Endothelial cell of umbilical vein (primary cell): ENCODE data around the gene BCAS3. TPM values are rescaled to one million over a fixed set of nuclear protein-coding genes. Genes with fewer than 3 reads are reported as not detected.

ENCODE experiments used
- BruUV-seq: library from RNA; stranded (reverse); fragments of 400-500 nt; replicated peaks from 2 replicates; lab custom pipeline; 2021; lab: Mats Ljungman, UMichigan
- CTCF ChIA-PET: fragments of 300-600, 350-600 bp; sonication (Branson Sonifier 250); formaldehyde crosslinking; loops from one replicate; lab custom pipeline; 2021; ENCODE audit warnings: antibody characterized with exemption, inconsistent platforms; lab: Charles Lee
- POLR2A ChIA-PET: fragments of 300-600, 350-600 bp; sonication (Branson Sonifier 250); formaldehyde crosslinking; loops from one replicate; lab custom pipeline; 2021; ENCODE audit warnings: antibody characterized with exemption, inconsistent platforms; lab: Charles Lee
- DNase-seq: peaks from one replicate; pipeline ENCODE4 v3.0.0-alpha.2; 2011; ENCODE audit warnings: low read depth, low spot score
- FAIRE-seq: peaks from 2 replicates; lab custom pipeline; 2011; peaks lifted over from hg19 to GRCh38; lab: Jason Lieb, UNC
- H2AFZ ChIP-seq: 2 replicates; pipeline ENCODE4 v1.6.0; 2012; ENCODE audit warnings: low read depth, low read length, control low read depth, inconsistent platforms
- H3K27ac ChIP-seq: 2 replicates; pipeline ENCODE4 v1.5.1; 2011; ENCODE audit warnings: low read depth, mild to moderate bottlenecking, control low read depth, low read length, moderate library complexity; ENCODE audit not compliant: insufficient read depth
- H3K27me3 ChIP-seq, 2 experiments: 2 replicates each; pipeline versions ENCODE4 v1.6.0 to v1.6.1; 2011; ENCODE audit warnings: low read length in 2 of 2, mixed read lengths in 1 of 2; ENCODE audit not compliant: control insufficient read depth in 2 of 2, insufficient read depth in 2 of 2
- H3K36me3 ChIP-seq, 2 experiments: 2 replicates in 1 of 2; 3 replicates in 1 of 2; pipeline ENCODE4 v1.5.1; 2011; ENCODE audit warnings: low read length in 2 of 2, mild to moderate bottlenecking in 1 of 2, moderate library complexity in 1 of 2; ENCODE audit not compliant: control insufficient read depth in 2 of 2, insufficient read depth in 2 of 2; ENCODE audit errors: extremely low read depth in 1 of 2
- H3K4me1 ChIP-seq: 3 replicates; pipeline ENCODE4 v1.5.1; 2011; ENCODE audit warnings: mild to moderate bottlenecking, low read length; ENCODE audit not compliant: control insufficient read depth, insufficient read depth; ENCODE audit errors: extremely low read depth
- H3K4me2 ChIP-seq: 2 replicates; pipeline ENCODE4 v1.6.1; 2011; ENCODE audit warnings: low read length, control low read depth, mixed read lengths; ENCODE audit not compliant: insufficient read depth
- H3K4me3 ChIP-seq, 3 experiments: fragments of 200-600 bp in 1 of 3; sonication (generic), shearing (Covaris generic) in 1 of 3; replicated peaks in 1 of 3; 2 replicates each; pipeline ENCODE4 v1.5.1; 2011 to 2016; ENCODE audit warnings: control low read depth in 3 of 3, low read length in 3 of 3, mild to moderate bottlenecking in 2 of 3, inconsistent platforms in 1 of 3, low read depth in 1 of 3, moderate library complexity in 1 of 3; ENCODE audit not compliant: insufficient read depth in 1 of 3
- H3K79me2 ChIP-seq: 2 replicates; pipeline ENCODE4 v1.6.0; 2012; ENCODE audit warnings: low read length, inconsistent platforms; ENCODE audit not compliant: control insufficient read depth, insufficient read depth
- H3K9ac ChIP-seq: replicated peaks from 2 replicates; pipeline ENCODE3; 2011; ENCODE audit warnings: low read length, control low read depth; ENCODE audit not compliant: insufficient read depth; ENCODE audit errors: extremely low read depth
- H3K9me1 ChIP-seq: replicated peaks from 3 replicates; pipeline ENCODE4 v1.6.0; 2011; ENCODE audit warnings: mild to moderate bottlenecking, low read length; ENCODE audit not compliant: control insufficient read depth, insufficient read depth; ENCODE audit errors: extremely low read depth
- H3K9me3 ChIP-seq: replicated peaks from 2 replicates; pipeline ENCODE4 v1.5.1; 2012; ENCODE audit warnings: low read length, inconsistent platforms; ENCODE audit not compliant: control insufficient read depth, insufficient read depth
- H4K20me1 ChIP-seq: replicated peaks from 2 replicates; pipeline ENCODE3; 2011; ENCODE audit warnings: mild to moderate bottlenecking, low read length; ENCODE audit not compliant: control insufficient read depth, insufficient read depth; ENCODE audit errors: extremely low read depth
- CTCF ChIP-seq, 2 donors: IDR thresholded peaks; 1 replicate in 1 of 2; 2 replicates in 1 of 2; pipeline ENCODE4 v1.5.1; 2011; ENCODE audit warnings: low read length in 2 of 2, mild to moderate bottlenecking in 2 of 2, moderate library complexity in 2 of 2, control low read depth in 1 of 2, inconsistent platforms in 1 of 2, low read depth in 1 of 2; ENCODE audit not compliant: insufficient read depth in 1 of 2; ENCODE audit errors: extremely low read depth in 1 of 2
- EZH2 ChIP-seq: IDR thresholded peaks from 2 replicates; pipeline ENCODE4 v1.6.1; 2012; ENCODE audit warnings: borderline replicate concordance, low read depth, mild to moderate bottlenecking, moderate library complexity, low read length, inconsistent platforms; ENCODE audit not compliant: severe bottlenecking
- FOS ChIP-seq: IDR thresholded peaks from 2 replicates; pipeline ENCODE4 v1.6.1; 2011; ENCODE audit warnings: mild to moderate bottlenecking, low read length, moderate library complexity, borderline replicate concordance; ENCODE audit not compliant: insufficient read depth
- GATA2 ChIP-seq: IDR thresholded peaks from 2 replicates; pipeline ENCODE4 v1.7.0; 2011; ENCODE audit warnings: low read depth, mild to moderate bottlenecking, moderate library complexity, mixed read lengths, low read length; ENCODE audit not compliant: insufficient read length, insufficient read depth
- JUN ChIP-seq: IDR thresholded peaks from 2 replicates; pipeline ENCODE4 v1.6.1; 2011; ENCODE audit warnings: borderline replicate concordance, low read depth; ENCODE audit not compliant: insufficient read length, insufficient read depth
- MAX ChIP-seq: IDR thresholded peaks from 2 replicates; pipeline ENCODE4 v1.6.1; 2011; ENCODE audit not compliant: insufficient read depth, insufficient read length
- MYC ChIP-seq: IDR thresholded peaks from one replicate; pipeline ENCODE4 v1.6.1; 2011; ENCODE audit warnings: mild to moderate bottlenecking, low read depth, low read length
- POLR2A ChIP-seq: IDR thresholded peaks from 2 replicates; pipeline ENCODE4 v1.6.1; 2012; ENCODE audit warnings: low read depth, mild to moderate bottlenecking, control low read depth, low read length
- POLR2AphosphoS5 ChIP-seq: IDR thresholded peaks from 2 replicates; pipeline ENCODE4 v1.6.1; 2012; ENCODE audit warnings: low read depth, mild to moderate bottlenecking, control low read depth, low read length, moderate library complexity; ENCODE audit not compliant: insufficient read depth
- dilution Hi-C: fragments of 300-500 bp; cut with MboI; formaldehyde crosslinking; loops from one replicate; pipeline ENCODE4 v1.15.0; 2019; ENCODE audit warnings: low sequenced_read_pairs; ENCODE audit not compliant: extremely low pct_ligation_motif_present
- intact Hi-C: fragments of 100-400 bp; cut with micrococcal nuclease; formaldehyde crosslinking; loops from one replicate; pipeline ENCODE4 v1.10.0; 2022
- polyA plus RNA-seq, 4 experiments: library from polyadenylated mRNA; depleted of rRNA in 3 of 4; stranded (reverse) in 3 of 4; unstranded in 1 of 4; fragments of >200 nt; gene quantifications; 2 replicates each; pipeline versions ENCODE4 v1.2.1 to v1.2.3, GENCODE V29; 2011 to 2012; ENCODE audit warnings: missing spikeins in 1 of 4
- total RNA-seq: library from RNA; stranded (reverse); gene quantifications from 2 replicates; pipeline ENCODE4 v1.2.3, GENCODE V29; 2021

The BCAS3 gene
- total and polyA plus RNA-seq, 2 donors (not counting 3 experiments of a cell fraction or from before 2014, with no cell fraction given), result 8.2 to 16.0 TPM

DNA sequence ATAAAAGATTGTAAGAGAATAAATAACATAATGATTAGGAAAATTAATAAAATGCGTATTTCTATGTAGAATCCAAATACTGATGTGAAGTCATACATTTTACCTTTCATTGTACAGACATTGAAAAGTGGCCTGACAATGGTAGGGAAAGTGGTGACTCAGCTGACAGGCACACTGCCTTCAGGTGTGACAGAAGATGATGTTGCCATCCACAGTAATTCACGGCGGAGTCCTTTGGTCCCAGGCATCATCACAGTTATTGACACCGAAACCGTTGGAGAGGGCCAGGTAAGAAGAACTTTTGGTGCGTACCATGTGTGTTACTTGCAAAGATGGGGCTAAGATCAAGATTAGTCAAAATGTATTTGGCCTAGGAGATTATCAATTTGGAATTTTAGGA lies 232.8 kb downstream of the BCAS3 start:
- DNase-seq (no peak), FAIRE-seq (no peak)
- H3K4me3 ChIP-seq, result no peak overlapping the region
- H2AFZ ChIP-seq, result no peak overlapping the region
- intact Hi-C loops (no loop called here), dilution Hi-C loops (no loop called here)
- no peaks in the 10 kb centered on the region for H3K79me2 ChIP-seq
- H3K4me2 ChIP-seq, result no peak overlapping the region
- CTCF ChIA-PET, result no interaction called here
- no peaks in the 10 kb centered on the region for H3K9me3 ChIP-seq
- POLR2A ChIA-PET, result no interaction called here
- no peaks in the 10 kb centered on the region for H3K4me1 ChIP-seq
- BruUV-seq, result no TSS peak
- H4K20me1 ChIP-seq, result no peaks in the 10 kb centered on the region
- H3K36me3 ChIP-seq, result no peaks in the 10 kb centered on the region
- no peak overlapping the region for H3K27ac ChIP-seq
- H3K9me1 ChIP-seq, result no peaks in the 10 kb centered on the region
- no peak overlapping the region for H3K9ac ChIP-seq
- TF ChIP-seq POLR2AphosphoS5, result no peak
- no peak for TF ChIP-seq GATA2
- TF ChIP-seq MYC, result no peak
- TF ChIP-seq FOS, result no peak
- no peak for TF ChIP-seq MAX
- TF ChIP-seq EZH2, result no peak
- TF ChIP-seq POLR2A, result no peak
- no peak for TF ChIP-seq CTCF (IDR thresholded peaks at IDR 0.05; ENCODE audit: extremely low read depth in 1 of 2, insufficient read depth in 1 of 2, low read depth in 1 of 2, low read length in 2 of 2)
- no peak for TF ChIP-seq JUN
- no peaks in the 10 kb centered on the region for H3K27me3 ChIP-seq
